Neural crest cell (in vitro differentiated cells): ENCODE results near the gene RMRP. TPM values are rescaled to one million over a fixed set of nuclear protein-coding genes. Genes with fewer than 3 reads are reported as not detected.

Source experiments
- DNase-seq: peaks from one replicate; pipeline ENCODE4 v3.0.0; 2021; ENCODE audit warnings: low read depth, mixed read lengths, low spot score
- H3K27ac Mint-ChIP-seq: one replicate; pipeline ENCODE4 v1.8.0; 2021; ENCODE audit warnings: mild to moderate bottlenecking, mixed read lengths; ENCODE audit not compliant: unreplicated experiment
- H3K27me3 Mint-ChIP-seq: 2 replicates; pipeline ENCODE4 v1.8.0; 2021; ENCODE audit warnings: low read depth, mild to moderate bottlenecking, mixed read lengths
- H3K36me3 Mint-ChIP-seq: 2 replicates; pipeline ENCODE4 v1.8.0; 2021; ENCODE audit warnings: low read depth, mild to moderate bottlenecking, mixed read lengths
- H3K4me1 Mint-ChIP-seq: 2 replicates; pipeline ENCODE4 v1.8.0; 2021; ENCODE audit warnings: mixed read lengths
- H3K4me3 Mint-ChIP-seq: one replicate; pipeline ENCODE4 v1.8.0; 2021; ENCODE audit warnings: mild to moderate bottlenecking, mixed read lengths
- H3K9me3 Mint-ChIP-seq: 2 replicates; pipeline ENCODE4 v1.8.0; 2021; ENCODE audit warnings: mixed read lengths
- total RNA-seq: library from RNA; stranded (reverse); gene quantifications from 2 replicates; pipeline ENCODE4 v1.2.1, GENCODE V29; 2021
- TF ChIP-seq, protein P1 (sequence below): fragments of 200-600 bp; sonication (generic); conservative IDR thresholded peaks from 2 replicates; pipeline ENCODE4 v1.5.0; 2021; ENCODE audit warnings: antibody characterized with exemption, mild to moderate bottlenecking

Gene RMRP
- total RNA-seq, 1 donor from 2014 or later, result 17,379 TPM

DNA sequence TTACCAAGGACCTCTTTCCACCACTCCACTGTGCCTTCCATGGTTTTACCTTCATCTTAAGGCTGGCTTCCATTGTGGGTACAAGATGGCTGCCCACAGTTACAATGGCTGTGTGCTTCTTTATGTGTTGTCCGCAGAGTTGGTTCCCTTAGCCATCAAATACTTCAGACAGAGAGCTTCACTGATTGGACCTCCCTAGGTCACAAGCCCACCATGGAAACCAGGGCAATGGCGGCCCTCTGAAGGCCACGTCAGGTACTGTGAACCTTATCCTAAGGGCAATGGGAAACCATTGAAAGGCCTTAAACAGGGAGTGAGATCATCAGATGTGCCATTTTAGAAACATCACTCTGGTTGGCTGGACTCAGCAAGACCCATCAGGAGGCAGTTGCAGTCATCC, 10.1 kb upstream of the RMRP start:
- H3K4me3 Mint-ChIP-seq, result no peak overlapping the region
- H3K4me1 Mint-ChIP-seq, result peaks cover 24% of the 10 kb centered on the region
- no peak for DNase-seq
- H3K9me3 Mint-ChIP-seq, result no peaks in the 10 kb centered on the region
- H3K36me3 Mint-ChIP-seq, result no peaks in the 10 kb centered on the region
- H3K27me3 Mint-ChIP-seq, result no peaks in the 10 kb centered on the region
- no peak overlapping the region for H3K27ac Mint-ChIP-seq
- TF ChIP-seq, protein P1, sequence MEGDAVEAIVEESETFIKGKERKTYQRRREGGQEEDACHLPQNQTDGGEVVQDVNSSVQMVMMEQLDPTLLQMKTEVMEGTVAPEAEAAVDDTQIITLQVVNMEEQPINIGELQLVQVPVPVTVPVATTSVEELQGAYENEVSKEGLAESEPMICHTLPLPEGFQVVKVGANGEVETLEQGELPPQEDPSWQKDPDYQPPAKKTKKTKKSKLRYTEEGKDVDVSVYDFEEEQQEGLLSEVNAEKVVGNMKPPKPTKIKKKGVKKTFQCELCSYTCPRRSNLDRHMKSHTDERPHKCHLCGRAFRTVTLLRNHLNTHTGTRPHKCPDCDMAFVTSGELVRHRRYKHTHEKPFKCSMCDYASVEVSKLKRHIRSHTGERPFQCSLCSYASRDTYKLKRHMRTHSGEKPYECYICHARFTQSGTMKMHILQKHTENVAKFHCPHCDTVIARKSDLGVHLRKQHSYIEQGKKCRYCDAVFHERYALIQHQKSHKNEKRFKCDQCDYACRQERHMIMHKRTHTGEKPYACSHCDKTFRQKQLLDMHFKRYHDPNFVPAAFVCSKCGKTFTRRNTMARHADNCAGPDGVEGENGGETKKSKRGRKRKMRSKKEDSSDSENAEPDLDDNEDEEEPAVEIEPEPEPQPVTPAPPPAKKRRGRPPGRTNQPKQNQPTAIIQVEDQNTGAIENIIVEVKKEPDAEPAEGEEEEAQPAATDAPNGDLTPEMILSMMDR, result no peak

DNA sequence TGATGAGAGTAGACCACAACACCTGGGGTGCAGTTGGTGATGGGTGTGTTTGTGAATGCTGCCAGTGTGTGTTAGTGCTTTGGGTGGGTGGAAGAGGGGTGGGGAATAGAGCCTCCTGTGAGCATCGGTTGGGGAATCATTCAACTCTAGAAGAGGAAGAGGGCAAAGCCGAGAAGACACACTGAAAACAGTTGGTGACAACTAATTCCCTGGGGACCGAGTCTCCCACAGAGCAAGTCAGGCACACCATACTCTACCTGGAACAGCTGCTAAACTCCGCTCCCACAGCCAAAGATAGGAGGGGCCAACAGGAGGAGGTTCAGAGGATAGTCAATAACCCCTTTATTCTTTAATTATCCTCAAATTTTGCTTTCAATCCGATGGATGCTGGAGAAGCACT, 8.7 kb upstream of the RMRP start:
- DNase-seq, result no peak
- Mint-ChIP-seq H3K27ac (no peak overlapping the region), H3K9me3 (no peaks in the 10 kb centered on the region), H3K27me3 (no peaks in the 10 kb centered on the region), H3K4me1 (peaks cover 35% of the 10 kb centered on the region), H3K36me3 (peaks cover 3% of the 10 kb centered on the region), H3K4me3 (no peak overlapping the region)
- TF ChIP-seq, protein P1, result no peak

DNA sequence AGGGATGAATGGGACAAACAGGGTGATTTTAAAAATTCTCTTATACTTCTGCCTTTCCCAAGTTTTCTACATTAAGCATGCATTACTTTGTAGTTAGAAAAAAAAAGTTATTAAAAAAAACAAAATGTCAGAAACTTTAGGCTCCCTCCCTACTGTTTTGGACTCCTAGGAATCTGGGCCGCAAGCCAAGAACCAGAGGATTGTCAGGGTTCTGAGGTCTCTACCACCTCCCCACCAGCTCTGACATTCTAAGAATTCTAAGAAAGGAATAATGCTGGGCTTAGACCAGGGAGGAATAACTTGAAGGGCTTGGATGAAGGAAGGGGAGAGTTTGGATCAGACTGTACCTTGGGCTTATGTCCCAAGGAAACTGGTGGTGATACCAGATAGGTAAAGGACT, 8.2 kb upstream of the RMRP start:
- no peaks in the 10 kb centered on the region for H3K9me3 Mint-ChIP-seq
- TF ChIP-seq, protein P1, result no peak

DNA sequence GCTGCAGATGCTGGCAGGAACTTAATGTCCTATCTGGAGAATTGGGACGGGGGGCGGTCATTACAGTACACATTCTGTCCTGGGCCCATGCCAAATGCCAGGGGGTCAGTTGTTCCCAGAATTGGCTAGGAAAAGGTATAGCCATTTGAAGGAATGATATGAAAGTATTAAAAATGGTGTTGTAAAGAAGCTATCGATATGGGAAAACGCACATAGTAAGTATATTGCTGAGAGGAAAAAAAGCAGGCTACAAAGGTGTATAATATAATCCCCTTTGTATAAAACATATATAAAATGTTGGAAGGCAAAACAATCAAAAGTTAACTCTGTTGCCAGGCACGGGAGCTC, 7.6 kb upstream of the RMRP start:
- H3K4me1 Mint-ChIP-seq, result peaks cover 41% of the 10 kb centered on the region
- H3K4me3 Mint-ChIP-seq, result peak overlapping the region; percentile 87
- TF ChIP-seq, protein P1, result peak; percentile 2
- H3K36me3 Mint-ChIP-seq, result peaks cover 6% of the 10 kb centered on the region
- H3K27me3 Mint-ChIP-seq, result no peaks in the 10 kb centered on the region
- H3K9me3 Mint-ChIP-seq, result no peaks in the 10 kb centered on the region
- H3K27ac Mint-ChIP-seq, result no peak overlapping the region
- no peak for DNase-seq

More for the DNA sequence above, 8.2 kb upstream of the RMRP start:
- peaks cover 3% of the 10 kb centered on the region for H3K36me3 Mint-ChIP-seq
- no peak for DNase-seq
- H3K4me3 Mint-ChIP-seq, result peak overlapping the region; percentile 29
- no peaks in the 10 kb centered on the region for H3K27me3 Mint-ChIP-seq
- H3K27ac Mint-ChIP-seq, result no peak overlapping the region
- peaks cover 37% of the 10 kb centered on the region for H3K4me1 Mint-ChIP-seq

DNA sequence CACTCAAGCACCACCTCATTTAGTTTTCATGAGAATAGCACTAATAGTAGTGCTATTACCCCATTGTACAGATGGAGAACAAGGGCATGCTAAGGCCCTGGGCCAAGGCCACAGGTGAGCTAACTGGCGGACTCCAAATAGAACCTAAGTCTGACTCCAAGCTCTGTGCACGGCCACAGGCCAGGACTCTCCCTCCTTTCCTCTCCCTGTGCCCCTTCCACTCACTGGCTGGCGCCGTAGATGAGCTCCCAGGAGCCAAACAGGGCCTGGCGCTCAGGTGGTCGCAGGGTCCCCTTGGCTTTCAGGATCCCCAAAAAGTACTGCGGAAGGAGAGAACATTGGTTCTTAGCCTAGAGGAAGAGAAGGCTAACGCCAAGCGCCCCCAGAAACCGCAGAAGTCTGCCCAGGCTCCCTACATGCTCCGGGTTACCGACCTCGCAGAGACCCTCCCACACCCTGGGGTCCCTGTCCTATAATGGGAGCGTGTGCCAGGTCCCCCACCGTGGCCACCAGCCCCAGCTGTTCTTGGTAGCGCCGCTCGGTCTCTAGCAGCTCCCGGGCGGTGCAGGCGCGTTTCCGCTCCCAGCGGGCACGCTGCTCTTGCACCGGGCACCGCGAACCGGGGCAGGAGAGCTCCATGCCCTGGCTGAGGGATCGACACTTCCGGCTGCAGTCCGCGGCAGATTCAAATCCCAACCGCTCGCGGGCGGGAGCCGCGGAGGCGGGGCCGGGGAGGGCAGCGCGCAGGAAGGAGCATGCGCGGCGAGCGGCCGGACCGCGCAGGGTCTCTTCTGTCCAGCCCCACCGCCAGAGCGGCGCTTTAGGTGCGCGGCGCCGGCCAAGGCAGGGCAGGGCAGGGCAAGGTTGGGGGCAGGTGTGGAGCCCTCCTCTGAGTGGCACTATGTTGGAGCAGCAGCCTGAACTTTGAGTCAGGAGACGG, 7.0 kb upstream of the RMRP start, which contains the start of gene ARHGEF39:
TSS of gene ARHGEF39 (minus strand) at position 665 of the 940 bp plus-strand sequence. CDS start at position 639, 26 bp downstream.
- peaks cover 46% of the 10 kb centered on the region for H3K4me1 Mint-ChIP-seq
- TF ChIP-seq, protein P1, result peak; percentile 41
- H3K27me3 Mint-ChIP-seq, result no peaks in the 10 kb centered on the region
- peak; percentile 78 for DNase-seq
- H3K27ac Mint-ChIP-seq, result no peak within 1 kb of the TSS
- H3K4me3 Mint-ChIP-seq, result peak within 1 kb of the TSS; percentile 87
- peaks cover 6% of the 10 kb centered on the region for H3K36me3 Mint-ChIP-seq
- H3K9me3 Mint-ChIP-seq, result no peaks in the 10 kb centered on the region
